Omental fat pad (tissue), 4 donors: ENCODE data around the gene C2CD2. TPM values are rescaled to one million over a fixed set of nuclear protein-coding genes. Genes with fewer than 3 reads are reported as not detected.
"Not testable (repeated sequence)": the region's sequence is repeated elsewhere in the genome, so short reads cannot be mapped to it uniquely, and the experiment has no call there.

Experiments used
- ATAC-seq: fragments of 150-250 bp; one replicate; pipeline ENCODE4 v1.9.1; 2016; ENCODE audit warnings: mild to moderate bottlenecking, moderate library complexity; ENCODE audit not compliant: low FRiP score
- DNase-seq: peaks from one replicate; pipeline ENCODE4 v3.0.0-alpha.2; 2019; ENCODE audit warnings: low spot score
- CTCF ChIP-seq, 3 donors: fragments of 450-650 bp; IDR thresholded peaks; one replicate each; pipeline ENCODE4 v1.5.1; 2016 to 2017; ENCODE audit warnings: antibody characterized with exemption in 3 of 3, mild to moderate bottlenecking in 3 of 3, moderate library complexity in 2 of 3
- total RNA-seq, 4 donors: library from RNA; depleted of rRNA; stranded (reverse); fragments of >200 nt; gene quantifications; one replicate each; pipeline ENCODE4 v1.1.0, GENCODE V29; 2016

Gene C2CD2
- total RNA-seq, 4 donors from 2014 or later = 57.7 to 264 (median 96.4) TPM

- ATAC-seq = no peak
- TF ChIP-seq CTCF (IDR thresholded peaks at IDR 0.05) = no peak
- no peak for DNase-seq
Observed at GRCh38 chr21:41952568-41953248, 1.1 kb downstream of the C2CD2 start.

GRCh38 chr21:41951876-41952567 lies 1.8 kb downstream of the C2CD2 start:
- no peak for DNase-seq
- TF ChIP-seq CTCF (IDR thresholded peaks at IDR 0.05) = no peak
- ATAC-seq = no peak

DNA sequence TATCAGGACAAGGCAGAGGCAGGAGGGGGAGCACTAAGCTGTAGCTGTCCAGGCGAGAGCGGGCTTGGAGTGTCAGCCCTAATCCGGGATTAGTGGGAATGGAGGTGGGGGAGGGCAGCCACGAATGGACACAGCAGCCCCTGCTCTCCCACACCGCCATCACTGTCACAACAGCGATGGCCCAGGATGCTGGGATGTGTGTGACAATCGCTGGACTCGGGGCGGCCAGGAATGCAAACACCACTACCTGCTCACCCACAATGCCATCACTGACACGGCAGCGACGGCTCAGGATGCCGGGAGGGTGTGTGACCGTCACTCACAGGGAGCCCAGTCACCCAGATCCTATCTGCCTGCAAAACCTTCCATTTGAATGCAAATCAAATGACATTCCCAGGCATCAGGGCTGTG lies 2.9 kb downstream of the C2CD2 start:
- TF ChIP-seq CTCF (IDR thresholded peaks at IDR 0.05) = no peak
- ATAC-seq (no peak), DNase-seq (no peak)

- not testable (repeated sequence) for DNase-seq, ATAC-seq
Observed at GRCh38 chr21:41949631-41950030, 4.2 kb downstream of the C2CD2 start.

DNA sequence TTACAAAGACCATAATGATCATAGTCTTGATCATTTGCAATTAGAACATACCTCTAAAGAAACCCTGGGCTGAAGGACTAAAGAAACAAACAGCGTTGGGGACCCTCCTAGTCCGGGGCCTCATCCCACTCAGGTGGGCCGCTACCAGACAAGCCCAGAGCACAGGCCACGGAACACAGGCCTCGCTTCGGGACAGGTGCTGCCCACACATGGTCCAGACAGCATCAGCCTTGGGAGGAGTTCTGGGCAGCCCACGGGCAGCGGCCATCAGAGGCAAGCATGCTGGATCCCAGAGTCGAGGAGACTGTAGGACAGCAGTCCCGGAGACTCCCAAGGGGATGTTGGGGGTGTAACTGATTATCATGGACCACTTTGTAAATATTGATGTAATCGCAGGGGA lies 4.9 kb downstream of the C2CD2 start:
- DNase-seq = no peak
- no peak for TF ChIP-seq CTCF (IDR thresholded peaks at IDR 0.05)
- no peak for ATAC-seq

DNA sequence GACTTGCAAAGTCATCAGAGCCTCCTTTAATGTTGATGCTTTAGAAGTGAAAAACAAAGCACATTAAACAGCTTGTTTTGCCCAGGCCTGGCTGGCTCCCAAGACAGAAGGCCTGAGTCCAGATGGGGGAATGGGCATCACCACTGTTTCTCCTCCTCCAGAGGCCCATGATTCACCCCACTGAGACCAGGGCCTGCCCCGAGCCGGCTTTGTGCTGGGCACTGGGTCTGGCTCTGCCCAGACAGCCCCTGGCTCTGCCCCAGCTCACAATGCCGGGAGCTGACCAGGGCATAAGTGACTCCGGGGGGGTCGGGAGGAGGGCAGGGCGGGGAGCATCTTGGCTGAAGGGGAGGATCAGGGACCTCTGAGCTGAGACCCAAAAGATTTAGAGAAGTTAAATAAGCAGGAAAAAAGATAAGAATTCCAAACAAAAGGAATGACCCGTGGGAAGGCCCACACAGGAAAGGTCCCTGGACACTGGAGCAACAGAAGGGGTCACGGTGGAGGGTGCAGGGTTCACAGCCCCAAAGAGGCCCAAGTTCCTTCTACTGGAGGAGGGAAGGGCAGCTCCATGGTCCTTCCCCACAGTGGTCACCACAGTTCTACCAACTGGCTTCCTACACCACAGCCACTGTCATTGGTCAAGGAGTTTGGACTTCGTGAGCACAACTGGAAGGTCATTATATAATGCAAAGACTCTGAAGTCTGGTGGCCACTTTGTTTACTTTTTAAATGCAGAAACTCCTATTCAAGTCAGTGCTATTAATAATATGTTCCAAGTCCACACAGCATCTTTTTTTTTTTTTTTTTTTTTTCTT lies 5.5 kb downstream of the C2CD2 start:
- no peak for TF ChIP-seq CTCF (IDR thresholded peaks at IDR 0.05)
- no peak for DNase-seq

GRCh38 chr21:41945982-41946381 lies 7.8 kb downstream of the C2CD2 start:
- no peak for DNase-seq
- ATAC-seq = no peak
- TF ChIP-seq CTCF (IDR thresholded peaks at IDR 0.05) = no peak

More for the DNA sequence above, 5.5 kb downstream of the C2CD2 start:
- ATAC-seq = peak; percentile 65
